SW480 (cell line): ENCODE data around the gene VWA2.

Source experiments
- DNase-seq: peaks from one replicate; pipeline ENCODE4 v3.0.0-alpha.2; 2016; ENCODE audit warnings: low spot score

Gene VWA2

GRCh38 chr10:114239117-114239993, at the start of gene VWA2:
Gene VWA2 (plus strand): TSS chr10:114239254. CDS start chr10:114248714, 9,460 bp downstream.
- DNase-seq, result peak; percentile 73

GRCh38 chr10:114189700-114190099, 49.4 kb upstream of the VWA2 start:
- peak; percentile 78 for DNase-seq

- DNase-seq, result peak; percentile 95
Observed at GRCh38 chr10:114195079-114195478, 44.0 kb upstream of the VWA2 start.

- DNase-seq, result no peak
Observed at GRCh38 chr10:114199239-114199638, 39.8 kb upstream of the VWA2 start.

- no peak for DNase-seq
Observed at GRCh38 chr10:114202812-114203211, 36.2 kb upstream of the VWA2 start.

- DNase-seq, result no peak
Observed at GRCh38 chr10:114206902-114207301, 32.2 kb upstream of the VWA2 start.

- DNase-seq, result no peak
Observed at GRCh38 chr10:114207349-114207748, 31.7 kb upstream of the VWA2 start.

- DNase-seq, result no peak
Observed at GRCh38 chr10:114208351-114208750, 30.7 kb upstream of the VWA2 start.

- no peak for DNase-seq
Observed at GRCh38 chr10:114212153-114212552, 26.9 kb upstream of the VWA2 start.

- DNase-seq, result no peak
Observed at GRCh38 chr10:114215033-114215432, 24.0 kb upstream of the VWA2 start.

GRCh38 chr10:114220281-114220680, 18.8 kb upstream of the VWA2 start:
- no peak for DNase-seq

- no peak for DNase-seq
Observed at GRCh38 chr10:114221235-114221634, 17.8 kb upstream of the VWA2 start.

- DNase-seq, result no peak
Observed at GRCh38 chr10:114223066-114223465, 16.0 kb upstream of the VWA2 start.

GRCh38 chr10:114228156-114228555, 10.9 kb upstream of the VWA2 start:
- no peak for DNase-seq

- no peak for DNase-seq
Observed at GRCh38 chr10:114232561-114233176, 6.4 kb upstream of the VWA2 start.

GRCh38 chr10:114233482-114233881, 5.6 kb upstream of the VWA2 start:
- no peak for DNase-seq

GRCh38 chr10:114234132-114234531, 4.9 kb upstream of the VWA2 start:
- DNase-seq, result no peak

GRCh38 chr10:114239994-114240345, 916 bp downstream of the VWA2 start:
- DNase-seq, result no peak

GRCh38 chr10:114242235-114242634, 3.2 kb downstream of the VWA2 start:
- peak; percentile 61 for DNase-seq

GRCh38 chr10:114243661-114244060, 4.6 kb downstream of the VWA2 start:
- DNase-seq, result no peak

- no peak for DNase-seq
Observed at GRCh38 chr10:114244126-114244525, 5.1 kb downstream of the VWA2 start.

GRCh38 chr10:114245121-114245791, 6.2 kb downstream of the VWA2 start:
- DNase-seq, result peak; percentile 56
